ENCODE data around the gene DICER1.

Gene DICER1

DNA sequence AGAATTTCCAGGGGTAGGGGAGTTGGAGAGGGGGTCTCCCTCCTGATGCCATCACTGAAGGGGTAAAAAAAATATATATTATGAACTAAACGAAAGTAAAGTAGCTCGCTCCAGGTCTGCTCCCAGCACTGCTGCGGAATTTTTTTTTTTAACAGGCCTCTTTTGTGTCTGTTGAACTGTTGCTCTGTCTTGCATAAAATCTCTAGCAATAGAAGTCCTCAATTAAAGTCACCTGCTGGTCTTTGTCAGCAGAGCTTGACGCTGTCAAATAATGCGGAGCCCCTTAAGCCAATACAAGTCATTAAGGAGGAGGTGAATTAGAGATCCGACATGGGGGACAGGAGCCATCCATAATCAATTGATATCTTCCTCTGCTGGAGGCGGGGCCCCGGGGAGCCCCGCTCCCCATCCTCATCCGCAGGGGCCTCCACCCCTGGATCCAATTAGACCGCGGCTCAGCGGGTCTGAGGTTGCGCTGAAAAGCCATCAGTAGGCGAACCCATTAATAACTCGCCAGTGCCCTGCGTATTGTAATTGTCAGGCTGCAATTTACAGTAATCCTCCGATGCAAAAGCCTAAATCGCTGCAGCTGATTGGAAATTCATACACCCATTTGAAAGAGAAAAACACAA lies 85.6 kb downstream of the DICER1 start:
- DNase-seq: no peak

DNA sequence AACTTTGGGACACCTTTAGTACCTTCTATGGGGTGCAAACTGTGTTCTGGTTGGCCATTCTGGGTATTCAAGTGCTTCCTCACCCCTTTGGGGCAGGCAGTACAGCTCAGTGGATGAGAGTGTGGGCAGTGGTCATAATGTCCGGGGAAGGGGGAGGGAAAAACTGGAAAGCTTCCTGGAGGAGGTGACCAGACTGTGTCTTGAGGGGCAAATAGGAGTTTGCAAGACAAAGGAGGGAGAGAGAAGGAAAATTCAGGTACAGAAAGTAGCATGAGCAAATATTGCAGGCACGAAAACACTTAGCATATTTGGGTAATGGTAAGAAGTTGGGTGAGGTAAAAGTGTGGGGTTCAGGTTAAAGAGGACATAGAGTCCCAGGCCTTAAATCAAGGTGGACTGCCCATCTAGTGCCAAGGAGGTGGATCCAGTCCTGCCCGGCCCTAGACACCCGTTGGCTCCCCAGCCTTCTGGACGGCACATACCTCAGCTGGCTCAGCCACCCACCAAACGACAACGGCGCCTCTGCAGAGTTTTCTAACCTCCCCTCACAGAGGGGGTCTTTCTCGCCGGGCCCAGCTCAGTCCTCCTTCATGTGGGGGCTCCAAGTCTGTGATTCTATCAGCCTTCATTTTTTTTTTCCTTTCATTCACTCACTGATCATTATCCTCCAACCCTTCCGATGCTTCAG lies 86.4 kb downstream of the DICER1 start:
- no peak for DNase-seq

DNA sequence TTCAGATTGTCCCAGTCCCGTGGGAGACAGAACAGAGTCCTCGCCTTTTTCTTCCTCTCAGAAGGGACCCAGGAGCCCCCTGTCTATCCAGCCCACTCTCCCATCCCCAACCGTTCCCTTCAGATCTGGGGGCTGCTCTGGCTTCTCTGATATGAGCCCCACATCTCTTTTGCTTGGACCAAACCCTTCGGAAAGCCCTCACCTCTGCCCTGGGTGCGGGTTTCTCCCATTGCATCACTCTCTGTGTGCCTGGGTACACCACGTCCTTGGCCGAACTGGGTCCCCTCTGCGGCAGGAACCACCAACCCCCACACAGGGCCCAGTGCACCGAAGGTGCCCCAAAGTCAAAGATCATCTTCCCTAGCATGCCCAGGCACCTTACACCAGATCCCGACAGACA lies 87.8 kb downstream of the DICER1 start:
- DNase-seq: no peak

GRCh38 chr14:95069018-95069417 lies 88.3 kb downstream of the DICER1 start:
- no peak for DNase-seq

DNA sequence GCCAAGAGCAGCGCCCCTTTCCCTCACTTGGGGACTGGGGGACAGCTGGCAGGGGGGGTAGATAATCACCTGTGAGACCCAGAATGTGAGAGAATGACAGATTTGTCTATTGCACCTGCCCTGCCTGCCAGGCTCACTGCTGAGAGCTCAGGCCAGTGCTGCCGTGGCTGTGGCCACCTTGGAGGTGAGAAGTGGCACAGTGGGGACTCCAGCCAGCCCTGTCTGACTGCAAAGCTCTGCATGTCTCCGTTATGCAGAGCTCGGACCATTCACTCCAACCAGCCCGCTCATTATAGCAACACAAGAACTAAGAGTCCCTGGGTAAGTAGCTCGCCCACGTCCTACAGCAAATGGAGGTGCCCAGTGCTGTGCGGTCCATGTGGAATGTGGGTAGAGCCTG lies 88.8 kb downstream of the DICER1 start:
- no peak for DNase-seq

- DNase-seq: no peak
Observed at GRCh38 chr14:95068080-95068479, 89.2 kb downstream of the DICER1 start.

DNA sequence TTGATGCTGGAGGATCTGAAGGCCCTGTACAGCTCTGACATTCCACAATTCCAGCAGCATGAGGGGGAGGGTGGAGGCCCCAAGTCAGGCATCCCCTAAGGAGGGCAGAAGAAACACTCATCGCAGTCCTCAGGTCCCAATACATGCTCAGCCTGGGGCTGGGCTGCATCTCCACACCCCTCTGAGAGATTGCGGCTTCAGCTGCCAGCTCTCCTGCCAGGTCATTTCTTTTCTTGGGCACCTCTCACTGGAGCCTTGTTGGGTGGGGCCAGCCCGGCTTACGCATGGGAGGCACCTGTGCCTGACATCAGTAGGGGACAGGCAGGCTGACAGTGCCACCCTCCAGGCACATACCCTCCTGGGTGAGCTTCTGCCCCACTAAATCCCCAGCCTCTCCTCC lies 89.8 kb downstream of the DICER1 start:
- no peak for DNase-seq

DNA sequence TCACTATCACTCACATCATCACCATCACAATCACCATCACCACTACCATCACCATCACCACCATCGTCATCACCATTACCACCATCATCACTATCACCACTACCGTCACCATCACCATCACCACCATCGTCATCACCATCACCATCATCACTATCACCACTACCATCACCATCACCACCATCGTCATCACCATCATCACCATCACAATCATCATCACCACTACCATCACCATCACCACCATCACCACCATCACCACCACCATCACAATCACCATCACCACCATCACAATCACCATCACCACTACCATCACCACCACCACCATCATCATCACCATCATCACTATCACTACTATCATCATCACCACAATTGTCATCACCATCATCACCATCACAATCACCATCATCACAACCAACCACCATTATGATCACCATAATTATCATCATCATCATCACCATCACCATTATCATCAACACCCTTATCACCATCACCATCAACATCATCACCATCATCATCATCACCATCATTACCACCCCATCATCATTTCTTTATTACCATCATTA lies 90.8 kb downstream of the DICER1 start:
- no peak for DNase-seq

DNA sequence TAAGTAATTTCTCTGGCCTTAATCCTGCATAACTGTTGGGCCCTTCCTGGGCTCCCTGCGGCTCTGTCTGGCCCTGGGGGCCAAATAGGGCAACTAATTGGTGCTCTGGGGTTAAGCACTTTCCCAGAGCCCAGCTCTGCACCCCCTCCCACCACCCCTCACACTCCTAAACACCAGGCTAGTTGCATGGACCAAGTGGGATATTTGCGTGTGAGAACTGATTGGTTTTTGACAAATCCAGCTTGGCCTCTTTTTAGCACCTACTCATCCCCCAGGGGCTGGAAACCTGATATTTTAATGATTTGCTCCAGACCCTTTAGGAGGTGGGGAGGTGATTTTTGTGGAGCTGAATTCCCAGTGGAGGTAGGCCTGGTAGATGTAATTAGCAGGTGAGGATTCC lies 91.9 kb downstream of the DICER1 start:
- DNase-seq: no peak

DNA sequence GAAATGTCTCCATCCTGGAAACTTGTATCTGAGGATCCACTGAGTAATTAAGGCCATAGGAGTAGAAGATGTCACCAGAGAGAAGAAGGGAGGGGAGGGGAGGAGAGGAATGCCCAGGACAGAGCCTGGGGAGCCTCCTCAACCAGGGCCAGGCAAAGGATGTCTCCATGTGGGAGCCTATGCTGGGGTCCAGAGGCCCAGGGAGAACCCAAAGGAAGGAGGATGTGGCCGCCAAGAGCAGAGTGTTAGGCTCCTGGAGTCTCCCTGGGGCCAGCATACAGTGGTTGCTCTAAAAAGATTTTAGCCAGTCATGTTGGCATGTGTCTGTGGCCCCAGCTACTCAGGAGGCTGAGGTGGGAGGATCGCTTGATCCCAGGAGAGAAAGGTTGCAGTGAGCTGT lies 92.6 kb downstream of the DICER1 start:
- no peak for DNase-seq

DNA sequence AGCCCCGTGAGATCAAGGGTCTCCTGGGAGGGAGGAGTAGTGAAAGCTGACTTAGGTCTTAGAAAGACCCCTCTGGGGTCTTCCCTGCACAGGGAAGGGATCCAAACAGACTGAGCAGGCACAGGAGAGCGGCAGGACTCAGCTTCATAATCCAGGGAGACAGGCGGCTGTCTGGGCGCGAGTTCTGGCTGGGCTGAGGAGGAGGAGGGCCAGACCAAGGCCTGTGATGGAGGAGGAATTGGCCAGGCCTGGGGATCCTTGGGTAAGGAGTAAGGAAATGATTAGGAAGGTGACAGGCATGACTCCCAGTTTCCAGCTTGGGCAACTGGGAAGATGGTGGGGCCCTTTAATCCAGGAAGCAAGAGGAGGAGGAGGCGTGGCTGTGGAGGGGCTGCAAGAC lies 93.1 kb downstream of the DICER1 start:
- DNase-seq: no peak

DNA sequence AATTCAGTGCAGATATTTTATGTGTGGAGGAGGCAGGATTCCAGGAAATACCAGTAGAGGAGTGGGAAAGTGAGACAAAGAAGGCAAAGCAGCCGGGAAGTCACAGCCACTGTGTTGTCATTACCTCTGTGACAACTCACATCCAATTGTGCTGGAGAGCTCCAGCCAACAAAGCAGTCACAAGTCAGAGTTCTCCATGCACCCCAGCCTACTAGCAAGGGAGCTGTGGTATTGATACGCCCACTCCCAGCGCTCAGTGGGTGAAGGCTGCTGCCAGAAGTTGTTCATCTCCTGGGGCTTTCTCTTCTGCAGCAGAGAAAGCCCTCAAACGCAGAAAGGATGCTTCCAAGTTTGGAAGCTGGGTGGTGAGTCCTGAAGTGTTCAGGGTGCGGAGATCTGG lies 93.9 kb downstream of the DICER1 start:
- DNase-seq: no peak

DNA sequence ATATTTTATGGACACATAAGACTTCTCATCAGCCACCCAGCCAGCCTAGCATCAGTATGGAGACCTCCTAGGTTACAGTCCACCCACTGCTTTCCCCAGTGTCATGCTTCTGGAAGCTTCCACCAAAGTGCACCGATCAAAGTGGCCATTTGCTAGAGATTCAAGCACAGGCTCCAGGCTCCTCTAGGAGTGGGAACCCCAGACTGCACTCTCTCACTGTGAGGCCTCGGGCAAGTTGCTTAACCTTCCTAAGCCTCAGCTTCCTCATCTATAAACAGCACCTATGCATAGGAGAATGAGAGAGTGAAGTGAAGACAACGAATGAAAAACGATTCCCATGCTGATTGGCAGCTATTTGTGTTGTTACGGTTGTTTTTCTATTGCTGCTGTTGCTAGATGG lies 94.4 kb downstream of the DICER1 start:
- no peak for DNase-seq

DNA sequence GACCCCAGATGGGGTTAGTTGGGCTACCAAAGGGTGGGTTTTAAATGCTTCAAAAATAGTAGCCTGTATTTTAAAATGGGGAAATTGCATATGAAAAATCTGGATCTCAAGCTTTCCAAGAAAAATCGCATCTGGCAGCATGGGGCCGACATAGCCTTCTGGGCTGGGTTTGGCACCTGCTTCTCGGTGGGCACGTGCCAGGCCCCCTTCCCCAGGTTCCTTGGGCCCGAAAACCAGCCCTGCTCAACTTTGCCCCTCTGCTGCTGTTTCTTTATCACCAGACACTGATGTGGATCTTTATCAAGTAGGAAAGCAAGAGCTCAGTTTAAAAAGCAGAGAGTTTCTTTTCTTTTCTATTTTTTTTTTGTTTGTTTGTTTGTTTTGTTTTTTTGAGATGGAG lies 95.1 kb downstream of the DICER1 start:
- DNase-seq: no peak

DNA sequence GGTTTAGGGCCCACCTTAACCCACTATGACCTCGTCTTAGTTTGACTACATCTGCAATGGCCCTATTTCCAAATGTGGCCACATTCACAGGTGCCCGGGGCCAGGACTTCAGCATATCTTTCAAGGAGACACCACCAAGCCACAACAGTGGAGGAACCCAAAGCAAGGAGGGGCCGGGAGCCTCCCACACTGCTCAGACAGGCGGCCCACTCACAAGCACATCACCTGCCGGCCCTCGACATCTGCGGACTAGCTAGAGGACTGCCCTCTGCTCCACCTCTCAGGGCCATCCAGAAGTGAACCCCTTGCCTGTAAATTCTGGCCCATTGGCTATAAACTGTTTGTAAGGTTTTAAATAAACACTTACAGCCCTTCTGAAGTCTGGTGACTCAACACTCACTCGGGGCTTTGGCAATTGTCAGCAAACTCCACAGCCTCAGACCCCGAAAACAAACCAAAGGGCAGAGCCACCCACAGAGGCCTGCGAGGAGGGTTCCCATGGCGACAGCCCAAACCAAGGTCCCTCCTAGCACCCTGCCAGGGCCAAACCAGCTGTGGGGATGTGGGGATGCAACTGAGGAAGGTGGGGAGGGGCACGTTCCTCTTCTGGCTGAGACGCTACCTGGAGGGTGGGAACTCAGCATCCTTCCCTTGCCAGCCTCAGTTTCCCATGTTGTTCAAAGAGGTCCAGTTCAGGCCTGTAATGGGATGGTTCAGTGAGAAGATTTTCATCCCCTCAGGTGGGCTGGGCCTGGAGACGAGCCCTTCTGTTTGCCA lies 95.8 kb downstream of the DICER1 start:
- no peak for DNase-seq

DNA sequence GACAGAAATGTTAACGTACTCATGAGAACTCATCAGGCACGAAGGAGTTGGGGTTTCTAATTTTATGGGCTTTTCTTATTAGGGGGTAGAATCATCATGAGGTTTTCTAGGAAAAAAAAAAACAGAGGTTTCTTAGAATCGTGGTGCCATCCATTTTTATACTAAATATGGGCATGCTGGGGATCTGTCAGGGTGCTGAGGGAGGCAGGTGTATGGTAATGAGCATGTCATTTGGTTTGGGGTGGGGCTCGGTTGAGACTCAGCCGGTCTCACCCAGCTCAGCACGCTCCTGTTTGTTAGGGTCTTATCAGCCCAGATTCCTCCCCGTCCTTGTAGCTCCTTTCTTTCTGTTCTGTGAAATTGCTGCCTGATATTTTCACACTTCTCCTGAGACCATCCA lies 98.2 kb downstream of the DICER1 start:
- no peak for DNase-seq

DNA sequence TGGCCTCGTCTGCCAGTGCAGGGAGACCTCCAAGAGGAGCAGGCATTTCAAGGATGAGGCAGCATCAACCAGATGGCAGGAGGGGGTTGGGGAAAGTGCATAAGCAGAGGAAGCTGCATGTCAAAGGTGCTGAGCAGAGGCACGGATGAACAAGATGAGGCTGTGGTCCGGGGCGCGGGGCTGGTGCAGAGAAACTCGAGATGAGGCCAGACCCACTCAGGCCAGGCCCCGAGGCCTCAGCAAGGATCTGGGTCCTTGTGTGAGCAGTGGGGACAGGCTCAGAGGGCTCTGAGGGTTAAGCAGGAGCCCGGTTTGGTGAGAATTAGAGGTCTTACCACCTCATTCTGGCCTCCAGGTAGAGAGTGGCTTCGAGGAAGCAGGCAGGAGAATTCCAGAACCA lies 98.8 kb downstream of the DICER1 start:
- no peak for DNase-seq

GRCh38 chr14:95057851-95058250 lies 99.5 kb downstream of the DICER1 start:
- DNase-seq: no peak

GRCh38 chr14:95057147-95057546 lies 100.2 kb downstream of the DICER1 start:
- DNase-seq: no peak

DNA sequence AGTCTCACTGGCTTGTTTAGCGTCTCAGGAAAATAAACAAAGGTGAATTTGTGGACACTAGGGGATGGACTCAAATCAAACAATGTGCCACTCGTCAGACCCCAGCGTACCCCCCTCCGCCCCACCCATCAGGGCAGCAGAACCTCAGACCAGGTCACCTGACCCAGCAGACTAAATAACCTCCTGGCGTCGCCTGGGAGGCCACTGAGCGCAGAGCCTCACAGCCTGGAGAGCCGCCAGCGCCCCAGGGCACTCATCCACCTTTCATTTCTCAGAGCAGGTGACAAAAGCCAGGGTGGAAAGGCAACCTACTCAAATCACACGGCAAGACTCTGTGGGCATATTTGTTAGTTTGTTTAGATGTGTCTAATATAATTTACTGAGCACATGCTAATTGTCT lies 100.9 kb downstream of the DICER1 start:
- no peak for DNase-seq

DNA sequence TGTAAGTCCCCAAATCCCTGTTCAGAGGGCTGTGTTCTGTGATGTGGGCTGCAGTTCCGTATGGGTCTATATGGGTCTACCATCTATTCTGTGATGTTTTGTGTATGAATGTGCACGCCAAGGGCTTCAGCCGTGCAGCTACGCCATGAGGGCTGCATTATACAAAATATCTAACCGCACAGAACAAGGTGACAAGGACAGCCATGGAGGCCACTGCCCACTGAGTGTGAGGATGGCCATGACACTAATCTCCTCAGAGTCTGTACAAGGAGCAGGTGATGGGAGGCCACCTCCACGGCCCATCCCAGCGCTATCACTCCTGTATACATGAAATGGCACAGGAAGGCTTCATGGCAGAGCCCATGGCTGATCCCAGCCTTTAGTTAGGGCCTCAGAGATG lies 102.0 kb downstream of the DICER1 start:
- DNase-seq: no peak

GRCh38 chr14:95054346-95055280 lies 102.7 kb downstream of the DICER1 start:
- no peak for DNase-seq

Data from left hindlimb (tissue), 1 donor.